CD4-positive, alpha-beta T cell (primary cell): ENCODE data around the gene SLC12A7. TPM values are rescaled to one million over a fixed set of nuclear protein-coding genes. Genes with fewer than 3 reads are reported as not detected.
"Not testable (repeated sequence)": the region's sequence is repeated elsewhere in the genome, so short reads cannot be mapped to it uniquely, and the experiment has no call there.

ENCODE experiments used
- ATAC-seq: fragments of 200-7000 bp; cut with Tn5 transposase; one replicate; pipeline ENCODE4 v1.10.0; 2022; ENCODE audit warnings: mild to moderate bottlenecking; ENCODE audit not compliant: poor library complexity
- CTCF ChIA-PET: fragments of 350-600 bp; sonication (Branson Sonifier 250); formaldehyde crosslinking; loops from one replicate; lab custom pipeline; 2021; ENCODE audit warnings: antibody characterized with exemption, inconsistent platforms; lab: Charles Lee
- POLR2A ChIA-PET: fragments of 350-600 bp; sonication (Branson Sonifier 250); formaldehyde crosslinking; loops from one replicate; lab custom pipeline; 2021; ENCODE audit warnings: antibody characterized with exemption, inconsistent platforms; lab: Charles Lee
- DNase-seq, 14 experiments: peaks; one replicate each; pipeline ENCODE4 v3.0.0-alpha.2; 2013 to 2020; ENCODE audit warnings: mixed read lengths in 2 of 14
- H3K27ac ChIP-seq, 2 donors: one replicate each; pipeline versions ENCODE4 v1.5.1 to v1.7.0; 2013; ENCODE audit warnings: low read length in 2 of 2, low read depth in 1 of 2, mild to moderate bottlenecking in 1 of 2
- H3K27me3 ChIP-seq, 2 experiments: 1 replicate in 1 of 2; 2 replicates in 1 of 2; pipeline versions ENCODE4 v1.6.1 to v1.7.0; 2013; ENCODE audit warnings: low read length in 2 of 2, control low read depth in 1 of 2, mild to moderate bottlenecking in 1 of 2, moderate library complexity in 1 of 2; ENCODE audit not compliant: insufficient read depth in 2 of 2, control insufficient read depth in 1 of 2
- H3K36me3 ChIP-seq: one replicate; pipeline ENCODE4 v1.6.1; 2013; ENCODE audit warnings: low read length, control low read depth; ENCODE audit not compliant: insufficient read depth
- H3K4me1 ChIP-seq: one replicate; pipeline ENCODE4 v1.6.1; 2013; ENCODE audit warnings: low read length, control low read depth; ENCODE audit not compliant: insufficient read depth
- H3K4me3 ChIP-seq: one replicate; pipeline ENCODE4 v1.5.1; 2013; ENCODE audit warnings: mild to moderate bottlenecking, low read length, moderate library complexity
- H3K9me3 ChIP-seq, 2 experiments: 1 replicate in 1 of 2; 2 replicates in 1 of 2; pipeline versions ENCODE4 v1.6.1 to v1.7.0; 2013; ENCODE audit warnings: low read length in 2 of 2, mild to moderate bottlenecking in 2 of 2, control low read depth in 1 of 2, moderate library complexity in 1 of 2; ENCODE audit not compliant: control insufficient read depth in 1 of 2, insufficient read depth in 1 of 2
- H3K27ac Mint-ChIP-seq: one replicate; pipeline ENCODE4 v1.8.0; 2020; ENCODE audit warnings: mixed read lengths
- H3K27me3 Mint-ChIP-seq: one replicate; pipeline ENCODE4 v1.8.0; 2021; ENCODE audit warnings: mixed read lengths
- H3K36me3 Mint-ChIP-seq: one replicate; pipeline ENCODE4 v1.8.0; 2021; ENCODE audit warnings: low read depth, mixed read lengths
- H3K4me1 Mint-ChIP-seq: one replicate; pipeline ENCODE4 v1.8.0; 2021; ENCODE audit warnings: low read depth, mixed read lengths
- H3K4me3 Mint-ChIP-seq: one replicate; pipeline ENCODE4 v1.8.0; 2020; ENCODE audit warnings: mild to moderate bottlenecking, mixed read lengths
- H3K9me3 Mint-ChIP-seq: one replicate; pipeline ENCODE4 v1.8.0; 2020; ENCODE audit warnings: mixed read lengths
- CTCF ChIP-seq: fragments of 200-600 bp; IDR thresholded peaks from one replicate; pipeline ENCODE4 v1.8.0; 2022; ENCODE audit warnings: antibody characterized with exemption, mild to moderate bottlenecking
- intact Hi-C, 2 experiments: fragments of 100-400 bp; cut with DNase I in 1 of 2; cut with micrococcal nuclease in 1 of 2; formaldehyde crosslinking; loops; one replicate each; pipeline versions ENCODE4 v1.15.1 to v1.9.0; 2023 to 2025; cut with DNase I, micrococcal nuclease
- total RNA-seq, 174 experiments: library from RNA in 2 of 174; stranded (reverse) in 2 of 174; gene quantifications; one replicate each; pipeline ENCODE4 v1.2.3 and lab custom pipeline; 2021 to 2026

The SLC12A7 gene
- total RNA-seq, 2 experiments from 2014 or later = 47.9 to 51.7 TPM

- Mint-ChIP-seq H3K27me3 (no peaks in the 10 kb centered on the region), H3K9me3 (no peaks in the 10 kb centered on the region), H3K27ac (no peak overlapping the region), H3K4me1 (no peaks in the 10 kb centered on the region), H3K36me3 (no peaks in the 10 kb centered on the region), H3K4me3 (no peak overlapping the region)
- ATAC-seq (no peak), DNase-seq (no peak)
- POLR2A ChIA-PET = interaction anchor here (0.6 kb wide), 1 partner anchor 19 kb away, joined by 3 read pairs; no protein-coding TSS in a partner anchor
- no peak for TF ChIP-seq CTCF
- peaks cover 2% of the 10 kb centered on the region for H3K4me1 ChIP-seq
- no peak overlapping the region for H3K4me3 ChIP-seq
- no peaks in the 10 kb centered on the region for H3K27me3 ChIP-seq
- no peaks in the 10 kb centered on the region for H3K36me3 ChIP-seq
- H3K9me3 ChIP-seq = no peaks in the 10 kb centered on the region
- H3K27ac ChIP-seq = no peak overlapping the region
- intact Hi-C loops = no loop called here
- CTCF ChIA-PET = no interaction called here
These were observed 17.8 kb upstream of the SLC12A7 start for GRCh38 chr5:1129711-1130055.

GRCh38 chr5:1128977-1129710 lies 17.3 kb upstream of the SLC12A7 start:
- no peak for TF ChIP-seq CTCF
- no peaks in the 10 kb centered on the region for H3K4me1 Mint-ChIP-seq
- H3K4me3 Mint-ChIP-seq = no peak overlapping the region
- intact Hi-C loops = no loop called here
- H3K9me3 Mint-ChIP-seq = no peaks in the 10 kb centered on the region
- ChIA-PET POLR2A (interaction anchor here (0.6 kb wide), 1 partner anchor 18 kb away, joined by 3 read pairs; no protein-coding TSS in a partner anchor), CTCF (no interaction called here)
- Histone ChIP-seq H3K4me1 (peaks cover 2% of the 10 kb centered on the region), H3K36me3 (no peaks in the 10 kb centered on the region), H3K27ac (no peak overlapping the region), H3K4me3 (no peak overlapping the region), H3K9me3 (no peaks in the 10 kb centered on the region), H3K27me3 (no peaks in the 10 kb centered on the region)
- no peaks in the 10 kb centered on the region for H3K36me3 Mint-ChIP-seq
- ATAC-seq = no peak
- no peaks in the 10 kb centered on the region for H3K27me3 Mint-ChIP-seq
- H3K27ac Mint-ChIP-seq = no peak overlapping the region
- no peak for DNase-seq

- H3K9me3 Mint-ChIP-seq = no peaks in the 10 kb centered on the region
- no peak overlapping the region for H3K27ac ChIP-seq
- intact Hi-C loops = no loop called here
- H3K27me3 Mint-ChIP-seq = no peaks in the 10 kb centered on the region
- no peaks in the 10 kb centered on the region for H3K36me3 ChIP-seq
- no peaks in the 10 kb centered on the region for H3K4me1 Mint-ChIP-seq
- no peak overlapping the region for H3K27ac Mint-ChIP-seq
- no peaks in the 10 kb centered on the region for H3K27me3 ChIP-seq
- CTCF ChIA-PET = no interaction called here
- POLR2A ChIA-PET = no interaction called here
- DNase-seq = no peak
- no peaks in the 10 kb centered on the region for H3K9me3 ChIP-seq
- H3K4me3 Mint-ChIP-seq = no peak overlapping the region
- TF ChIP-seq CTCF = no peak
- H3K4me1 ChIP-seq = peaks cover 2% of the 10 kb centered on the region
- no peak overlapping the region for H3K4me3 ChIP-seq
- no peak for ATAC-seq
- H3K36me3 Mint-ChIP-seq = no peaks in the 10 kb centered on the region
These were observed 16.3 kb upstream of the SLC12A7 start for GRCh38 chr5:1127959-1128785.

GRCh38 chr5:1125695-1126094 lies 13.8 kb upstream of the SLC12A7 start:
- H3K36me3 ChIP-seq, CTCF ChIA-PET, POLR2A ChIA-PET, H3K27ac ChIP-seq, H3K36me3 Mint-ChIP-seq, ATAC-seq, H3K27me3 Mint-ChIP-seq, H3K4me3 ChIP-seq, DNase-seq, H3K9me3 ChIP-seq, H3K27me3 ChIP-seq, H3K4me1 ChIP-seq, intact Hi-C loops, H3K27ac Mint-ChIP-seq, H3K9me3 Mint-ChIP-seq, H3K4me1 Mint-ChIP-seq, H3K4me3 Mint-ChIP-seq: not testable (repeated sequence)
